ENCODE data around the gene GPSM1. TPM values are rescaled to one million over a fixed set of nuclear protein-coding genes. Genes with fewer than 3 reads are reported as not detected.

The GPSM1 gene
- total and polyA plus RNA-seq, 5 donors from 2014 or later = 0.59 to 12.3 (median 1.3) TPM

GRCh38 chr9:136299116-136299515, 28.2 kb upstream of the GPSM1 start:
- H3K27ac Mint-ChIP-seq = no peak overlapping the region
- H3K4me1 Mint-ChIP-seq = no peaks in the 10 kb centered on the region
- Histone ChIP-seq H3K4me1 (ENCODE audit: control insufficient read depth, insufficient read depth, low read length, poor library complexity, severe bottlenecking) (no peaks in the 10 kb centered on the region), H3K27me3 (ENCODE audit: control insufficient read depth, insufficient read depth, low read length) (no peaks in the 10 kb centered on the region), H3K36me3 (ENCODE audit: control insufficient read depth, insufficient read depth, low read length) (no peaks in the 10 kb centered on the region), H3K27ac (ENCODE audit: insufficient read depth, low read length, poor library complexity, severe bottlenecking) (no peak overlapping the region), H3K4me3 (ENCODE audit: low read depth, low read length) (no peak overlapping the region), H3K9me3 (ENCODE audit: control insufficient read depth in 2 of 2, low read length in 2 of 2) (no peaks in the 10 kb centered on the region)
- ATAC-seq (ENCODE audit: low read depth in 2 of 2) (no peak), DNase-seq (no peak)
- H3K4me3 Mint-ChIP-seq = no peak overlapping the region
- H3K9me3 Mint-ChIP-seq = no peaks in the 10 kb centered on the region
- H3K36me3 Mint-ChIP-seq = no peaks in the 10 kb centered on the region
- no peaks in the 10 kb centered on the region for H3K27me3 Mint-ChIP-seq

DNA sequence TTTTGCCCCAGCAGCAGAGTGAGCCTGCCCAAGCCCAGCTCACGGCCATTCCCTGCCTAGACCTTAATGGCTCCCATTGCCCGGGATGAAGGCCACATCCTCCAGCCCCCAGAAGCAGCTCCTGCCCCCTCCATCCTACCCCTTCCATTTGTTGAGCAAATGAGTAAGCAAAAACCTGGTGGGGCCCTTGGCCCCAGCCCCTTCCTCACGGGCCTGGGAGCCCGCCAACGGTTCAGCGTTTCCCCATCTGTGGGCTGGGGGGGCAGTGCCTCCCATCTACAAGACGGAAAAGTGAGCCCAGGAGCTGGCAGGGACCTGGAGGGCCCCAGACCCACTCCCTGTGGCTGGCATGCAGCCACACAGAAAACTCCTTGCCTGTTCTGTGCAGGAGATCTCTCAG, 27.8 kb upstream of the GPSM1 start:
- H3K4me1 Mint-ChIP-seq = no peaks in the 10 kb centered on the region
- Histone ChIP-seq H3K4me3 (ENCODE audit: low read depth, low read length) (no peak overlapping the region), H3K36me3 (ENCODE audit: control insufficient read depth, insufficient read depth, low read length) (no peaks in the 10 kb centered on the region), H3K27ac (ENCODE audit: insufficient read depth, low read length, poor library complexity, severe bottlenecking) (no peak overlapping the region), H3K9me3 (ENCODE audit: control insufficient read depth in 2 of 2, low read length in 2 of 2) (no peaks in the 10 kb centered on the region), H3K27me3 (ENCODE audit: control insufficient read depth, insufficient read depth, low read length) (no peaks in the 10 kb centered on the region), H3K4me1 (ENCODE audit: control insufficient read depth, insufficient read depth, low read length, poor library complexity, severe bottlenecking) (no peaks in the 10 kb centered on the region)
- ATAC-seq (ENCODE audit: low read depth in 2 of 2) (no peak), DNase-seq (no peak)
- H3K27ac Mint-ChIP-seq = no peak overlapping the region
- no peaks in the 10 kb centered on the region for H3K36me3 Mint-ChIP-seq
- no peak overlapping the region for H3K4me3 Mint-ChIP-seq
- no peaks in the 10 kb centered on the region for H3K9me3 Mint-ChIP-seq
- H3K27me3 Mint-ChIP-seq = no peaks in the 10 kb centered on the region

GRCh38 chr9:136300016-136300545, 27.3 kb upstream of the GPSM1 start:
- Mint-ChIP-seq H3K27me3 (no peaks in the 10 kb centered on the region), H3K36me3 (no peaks in the 10 kb centered on the region), H3K9me3 (no peaks in the 10 kb centered on the region), H3K27ac (no peak overlapping the region), H3K4me3 (no peak overlapping the region), H3K4me1 (no peaks in the 10 kb centered on the region)
- no peaks in the 10 kb centered on the region for H3K27me3 ChIP-seq (ENCODE audit: control insufficient read depth, insufficient read depth, low read length)
- H3K4me1 ChIP-seq (ENCODE audit: control insufficient read depth, insufficient read depth, low read length, poor library complexity, severe bottlenecking) = no peaks in the 10 kb centered on the region
- DNase-seq (no peak), ATAC-seq (ENCODE audit: low read depth in 2 of 2) (no peak)
- H3K9me3 ChIP-seq (ENCODE audit: control insufficient read depth in 2 of 2, low read length in 2 of 2) = no peaks in the 10 kb centered on the region
- H3K4me3 ChIP-seq (ENCODE audit: low read depth, low read length) = no peak overlapping the region
- no peaks in the 10 kb centered on the region for H3K36me3 ChIP-seq (ENCODE audit: control insufficient read depth, insufficient read depth, low read length)
- H3K27ac ChIP-seq (ENCODE audit: insufficient read depth, low read length, poor library complexity, severe bottlenecking) = no peak overlapping the region

DNA sequence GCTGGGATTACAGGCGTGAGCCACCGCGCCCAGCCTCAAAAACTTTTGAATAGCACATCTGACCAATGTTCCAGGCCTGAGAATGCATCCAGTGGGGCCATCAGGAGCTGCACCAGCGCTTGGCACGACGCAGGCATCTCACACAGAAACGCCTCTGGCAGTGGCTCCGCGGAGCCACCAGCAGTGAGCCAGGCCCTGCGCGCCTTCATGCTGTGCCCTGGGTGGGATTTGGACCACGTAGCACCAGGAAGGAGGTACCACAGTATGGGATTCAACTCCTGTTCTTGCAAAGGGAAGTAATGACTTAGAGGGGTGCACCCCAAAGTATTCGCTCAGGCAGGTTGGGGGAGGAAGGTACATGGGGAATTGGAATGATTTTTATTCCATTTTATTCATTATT, 26.5 kb upstream of the GPSM1 start:
- H3K9me3 Mint-ChIP-seq = no peaks in the 10 kb centered on the region
- no peak for ATAC-seq (ENCODE audit: low read depth in 2 of 2)
- H3K27ac ChIP-seq (ENCODE audit: insufficient read depth, low read length, poor library complexity, severe bottlenecking) = no peak overlapping the region

GRCh38 chr9:136302527-136302926, 24.8 kb upstream of the GPSM1 start:
- H3K27ac Mint-ChIP-seq = no peak overlapping the region
- no peak for ATAC-seq (ENCODE audit: low read depth in 2 of 2)
- H3K4me3 Mint-ChIP-seq = no peak overlapping the region
- Histone ChIP-seq H3K27me3 (ENCODE audit: control insufficient read depth, insufficient read depth, low read length) (no peaks in the 10 kb centered on the region), H3K4me3 (ENCODE audit: low read depth, low read length) (no peak overlapping the region), H3K4me1 (ENCODE audit: control insufficient read depth, insufficient read depth, low read length, poor library complexity, severe bottlenecking) (peaks cover 4% of the 10 kb centered on the region), H3K27ac (ENCODE audit: insufficient read depth, low read length, poor library complexity, severe bottlenecking) (no peak overlapping the region), H3K36me3 (ENCODE audit: control insufficient read depth, insufficient read depth, low read length) (no peaks in the 10 kb centered on the region), H3K9me3 (ENCODE audit: control insufficient read depth in 2 of 2, low read length in 2 of 2) (no peaks in the 10 kb centered on the region)
- no peaks in the 10 kb centered on the region for H3K36me3 Mint-ChIP-seq
- no peaks in the 10 kb centered on the region for H3K9me3 Mint-ChIP-seq
- peaks cover 0 to 6% (median 4%) of the 10 kb centered on the region in 4 donors for H3K4me1 Mint-ChIP-seq
- DNase-seq = no peak
- no peaks in the 10 kb centered on the region for H3K27me3 Mint-ChIP-seq

More for the DNA sequence above, 26.5 kb upstream of the GPSM1 start:
- no peaks in the 10 kb centered on the region for H3K27me3 Mint-ChIP-seq
- H3K36me3 Mint-ChIP-seq = no peaks in the 10 kb centered on the region
- DNase-seq = no peak
- Histone ChIP-seq H3K4me3 (ENCODE audit: low read depth, low read length) (no peak overlapping the region), H3K4me1 (ENCODE audit: control insufficient read depth, insufficient read depth, low read length, poor library complexity, severe bottlenecking) (no peaks in the 10 kb centered on the region), H3K36me3 (ENCODE audit: control insufficient read depth, insufficient read depth, low read length) (no peaks in the 10 kb centered on the region), H3K9me3 (ENCODE audit: control insufficient read depth in 2 of 2, low read length in 2 of 2) (no peaks in the 10 kb centered on the region), H3K27me3 (ENCODE audit: control insufficient read depth, insufficient read depth, low read length) (no peaks in the 10 kb centered on the region)
- H3K27ac Mint-ChIP-seq = no peak overlapping the region
- H3K4me1 Mint-ChIP-seq = no peaks in the 10 kb centered on the region
- no peak overlapping the region for H3K4me3 Mint-ChIP-seq

- ATAC-seq (ENCODE audit: low read depth in 2 of 2) (no peak), DNase-seq (no peak)
- Histone ChIP-seq H3K4me3 (ENCODE audit: low read depth, low read length) (no peak overlapping the region), H3K36me3 (ENCODE audit: control insufficient read depth, insufficient read depth, low read length) (no peaks in the 10 kb centered on the region), H3K27ac (ENCODE audit: insufficient read depth, low read length, poor library complexity, severe bottlenecking) (no peak overlapping the region), H3K4me1 (ENCODE audit: control insufficient read depth, insufficient read depth, low read length, poor library complexity, severe bottlenecking) (peaks cover 4% of the 10 kb centered on the region), H3K9me3 (ENCODE audit: control insufficient read depth in 2 of 2, low read length in 2 of 2) (no peaks in the 10 kb centered on the region), H3K27me3 (ENCODE audit: control insufficient read depth, insufficient read depth, low read length) (no peaks in the 10 kb centered on the region)
- Mint-ChIP-seq H3K36me3 (no peaks in the 10 kb centered on the region), H3K27me3 (no peaks in the 10 kb centered on the region), H3K4me1 (peaks cover 0 to 6% (median 4%) of the 10 kb centered on the region in 4 donors), H3K9me3 (no peaks in the 10 kb centered on the region), H3K4me3 (no peak overlapping the region), H3K27ac (no peak overlapping the region)
Observed at GRCh38 chr9:136303066-136303824, 24.1 kb upstream of the GPSM1 start.

- H3K27me3 ChIP-seq (ENCODE audit: control insufficient read depth, insufficient read depth, low read length) = peaks cover 2% of the 10 kb centered on the region
- Mint-ChIP-seq H3K9me3 (no peaks in the 10 kb centered on the region), H3K4me1 (peaks cover 0 to 6% (median 4%) of the 10 kb centered on the region in 4 donors), H3K36me3 (no peaks in the 10 kb centered on the region), H3K27me3 (no peaks in the 10 kb centered on the region), H3K27ac (no peak within 1 kb of the TSS), H3K4me3 (no peak within 1 kb of the TSS)
- no peaks in the 10 kb centered on the region for H3K9me3 ChIP-seq (ENCODE audit: control insufficient read depth in 2 of 2, low read length in 2 of 2)
- DNase-seq = no peak
- H3K27ac ChIP-seq (ENCODE audit: insufficient read depth, low read length, poor library complexity, severe bottlenecking) = no peak within 1 kb of the TSS
- H3K36me3 ChIP-seq (ENCODE audit: control insufficient read depth, insufficient read depth, low read length) = no peaks in the 10 kb centered on the region
- peaks cover 4% of the 10 kb centered on the region for H3K4me1 ChIP-seq (ENCODE audit: control insufficient read depth, insufficient read depth, low read length, poor library complexity, severe bottlenecking)
- no peak within 1 kb of the TSS for H3K4me3 ChIP-seq (ENCODE audit: low read depth, low read length)
- ATAC-seq (ENCODE audit: low read depth in 2 of 2) = no peak
Observed at GRCh38 chr9:136303825-136304416, 23.4 kb upstream of the GPSM1 start, which contains the start of gene CCDC187. CCDC187 (minus strand) TSS chr9:136304094; CDS start chr9:136303830, 264 bp downstream.
